ENCODE measurements around the gene WNK3.

WNK3 gene

DNA sequence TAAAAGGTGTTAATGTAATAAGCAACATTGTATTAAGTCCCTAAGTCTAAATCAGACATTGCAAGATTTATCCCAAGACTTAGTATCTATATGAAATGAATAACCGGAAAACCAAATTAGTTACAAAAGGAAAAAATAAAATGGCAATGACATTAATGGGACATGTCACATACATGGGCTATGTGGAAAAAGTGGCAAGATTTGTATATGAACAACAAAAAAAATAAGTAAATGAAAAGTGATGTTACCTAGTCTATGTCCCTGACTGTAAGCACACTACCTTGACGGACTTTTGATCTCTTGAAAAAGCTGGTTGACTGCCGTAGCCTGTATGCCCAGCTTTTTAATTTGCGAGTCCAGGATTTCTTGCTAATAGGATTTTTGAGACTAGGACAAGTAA is 119.3 kb downstream of the WNK3 start:
- DNase-seq (ENCODE audit: low read depth in 2 of 2), result no peak

DNA sequence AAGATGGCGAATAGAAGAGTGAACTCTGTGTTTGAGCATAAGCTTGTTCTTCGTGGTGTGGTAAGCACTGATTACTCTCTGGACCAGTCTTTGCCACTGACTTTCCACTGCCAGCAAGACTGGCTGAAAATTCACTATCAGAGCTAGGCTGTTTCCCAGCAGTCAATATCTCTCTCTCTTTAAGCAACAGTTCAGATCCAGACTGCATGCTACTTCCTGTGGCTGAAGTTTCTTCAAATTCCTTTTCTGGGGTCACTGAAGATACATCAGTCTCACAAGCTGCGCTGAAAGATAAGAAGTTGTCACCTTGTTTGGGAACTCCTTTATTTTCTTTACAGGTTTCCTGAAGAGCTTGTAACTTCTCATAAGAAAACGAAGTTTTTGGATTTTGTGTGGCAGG is 120.8 kb downstream of the WNK3 start:
- no peak for DNase-seq (ENCODE audit: low read depth in 2 of 2)

DNA sequence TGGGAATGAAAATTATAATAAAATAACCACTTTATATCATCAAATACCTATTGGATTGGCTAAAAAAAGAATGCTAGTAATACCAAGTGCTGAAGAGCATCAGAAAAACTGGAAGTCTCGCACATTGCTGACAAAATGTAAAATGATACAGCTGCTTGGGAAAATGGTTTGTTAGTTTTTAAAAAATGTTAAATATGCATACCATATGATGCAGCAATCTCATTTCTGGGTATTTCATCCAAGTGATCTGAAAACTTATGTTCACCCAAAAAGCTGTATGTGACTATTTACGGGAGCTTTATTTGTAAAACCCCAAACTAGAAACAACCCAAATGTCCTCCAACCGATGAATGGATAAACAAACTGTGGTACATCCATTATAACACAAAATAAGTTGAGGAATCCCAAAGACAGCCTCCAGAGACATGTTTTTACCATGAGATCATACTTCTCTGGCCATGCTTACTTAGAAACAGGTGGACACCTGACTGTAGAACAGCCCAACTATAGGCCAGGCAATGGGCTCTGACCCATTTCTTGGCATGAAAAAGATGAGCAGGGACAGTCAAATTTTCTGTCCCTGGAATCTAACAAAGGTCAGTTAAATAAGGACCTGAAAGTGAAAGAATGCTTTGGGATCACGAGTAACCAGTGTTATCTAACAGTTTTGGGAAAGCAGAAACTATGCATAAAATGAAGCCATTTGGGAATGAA is 127.3 kb downstream of the WNK3 start:
- DNase-seq (ENCODE audit: low read depth in 2 of 2), result no peak

DNA sequence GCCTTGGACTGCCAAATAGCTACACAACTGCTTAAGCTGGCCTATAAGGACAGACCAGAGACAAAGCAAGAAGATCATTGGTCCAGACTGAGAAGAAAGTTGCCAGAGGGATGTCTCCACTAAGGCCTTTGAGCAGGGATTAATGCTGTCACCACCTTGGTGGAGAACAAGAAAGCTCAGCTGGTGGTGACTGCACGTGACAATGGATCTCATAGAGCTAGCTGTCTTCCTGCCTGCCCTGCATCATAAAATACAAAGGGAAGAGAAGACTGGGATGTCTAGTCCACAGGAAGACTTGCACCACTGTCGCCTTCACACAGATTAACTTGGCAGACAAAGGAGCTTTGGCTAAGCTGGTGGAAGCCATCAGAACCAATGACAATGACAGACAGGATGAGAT is 134.3 kb downstream of the WNK3 start:
- no peak for DNase-seq (ENCODE audit: low read depth in 2 of 2)

DNA sequence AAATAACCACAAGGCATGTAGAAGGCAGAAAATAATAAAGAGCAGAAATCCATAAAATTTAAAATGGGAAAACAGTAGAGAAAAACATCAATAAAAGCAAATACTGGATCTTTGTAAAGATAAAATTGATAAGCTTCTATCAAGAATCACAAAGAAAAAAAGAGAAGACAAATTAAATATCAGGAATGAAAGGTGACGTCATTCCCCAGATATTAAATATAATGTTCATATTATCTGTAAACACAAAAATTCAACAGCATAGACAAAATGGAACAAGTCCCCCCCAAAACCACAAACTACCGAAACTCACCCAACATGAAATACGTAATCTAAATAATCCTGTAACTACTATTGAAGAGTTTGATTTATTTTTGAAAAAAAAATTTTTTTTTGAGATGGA is 144.2 kb downstream of the WNK3 start:
- no peak for DNase-seq (ENCODE audit: low read depth in 2 of 2)

DNA sequence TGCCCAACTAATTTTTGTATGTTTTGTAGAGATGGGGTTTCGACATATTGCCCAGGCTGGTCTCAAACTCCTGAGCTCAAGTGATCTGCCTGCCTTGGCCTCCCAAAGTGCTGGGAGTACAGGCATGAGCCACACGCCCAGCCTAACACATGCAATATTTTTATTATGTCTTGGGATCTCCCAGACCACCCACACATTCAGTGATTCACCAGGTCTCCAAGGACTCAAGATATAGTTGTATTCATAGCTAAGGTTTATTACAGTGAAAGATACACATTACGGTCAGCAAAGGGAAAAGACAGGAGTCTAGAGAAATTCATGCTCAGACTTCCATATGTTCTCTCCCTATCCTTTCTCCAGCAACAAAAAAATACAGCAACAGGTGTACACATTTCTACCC is 149.3 kb downstream of the WNK3 start:
- no peak for DNase-seq (ENCODE audit: low read depth in 2 of 2)

DNA sequence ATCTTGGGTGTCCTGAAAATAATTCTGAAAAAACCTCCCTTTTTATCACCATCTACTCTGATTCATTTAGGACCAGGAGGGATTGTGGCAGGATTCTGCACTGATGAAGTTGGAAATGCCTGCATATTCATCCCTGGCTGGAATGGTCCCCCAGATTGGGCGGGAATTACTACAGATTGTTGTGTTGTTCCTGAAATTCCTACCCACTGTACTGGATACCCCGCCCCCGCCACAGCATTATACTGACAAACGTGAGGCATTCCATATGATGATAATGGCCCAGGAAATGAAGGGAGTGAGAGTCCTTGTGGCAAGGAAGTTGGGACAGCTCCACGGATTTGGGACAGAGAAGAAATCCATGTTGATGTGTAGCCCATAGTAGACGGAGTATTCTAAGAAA is 159.6 kb downstream of the WNK3 start:
- DNase-seq (ENCODE audit: low read depth in 2 of 2), result no peak

DNA sequence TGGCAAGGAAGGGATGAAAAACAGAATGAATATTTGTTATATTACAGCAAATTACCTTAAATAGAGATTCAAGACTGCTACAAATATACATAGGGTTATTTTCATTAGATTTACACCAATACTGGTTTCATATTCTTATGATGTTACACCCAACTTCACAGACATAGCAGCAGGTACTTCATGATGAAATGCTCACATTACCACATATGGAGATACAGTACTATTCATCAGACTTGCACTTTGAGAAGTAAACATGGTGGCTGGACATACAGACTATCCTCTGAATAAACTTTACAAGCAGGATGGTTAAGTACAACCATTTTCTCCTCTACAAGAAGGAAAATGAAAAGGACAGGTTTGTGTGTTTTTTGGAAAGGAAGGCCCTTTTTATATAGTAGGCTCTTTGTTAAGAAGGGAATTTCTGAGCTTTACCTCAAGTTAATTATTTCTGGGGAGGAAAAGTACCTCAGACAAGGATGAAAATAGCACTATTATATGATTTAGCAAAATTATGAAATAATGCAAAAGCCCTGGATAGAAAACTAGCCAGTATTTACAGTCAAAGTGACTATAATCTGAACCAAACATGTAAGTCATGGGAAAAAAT is 162.8 kb downstream of the WNK3 start:
- DNase-seq (ENCODE audit: low read depth in 2 of 2), result no peak

DNA sequence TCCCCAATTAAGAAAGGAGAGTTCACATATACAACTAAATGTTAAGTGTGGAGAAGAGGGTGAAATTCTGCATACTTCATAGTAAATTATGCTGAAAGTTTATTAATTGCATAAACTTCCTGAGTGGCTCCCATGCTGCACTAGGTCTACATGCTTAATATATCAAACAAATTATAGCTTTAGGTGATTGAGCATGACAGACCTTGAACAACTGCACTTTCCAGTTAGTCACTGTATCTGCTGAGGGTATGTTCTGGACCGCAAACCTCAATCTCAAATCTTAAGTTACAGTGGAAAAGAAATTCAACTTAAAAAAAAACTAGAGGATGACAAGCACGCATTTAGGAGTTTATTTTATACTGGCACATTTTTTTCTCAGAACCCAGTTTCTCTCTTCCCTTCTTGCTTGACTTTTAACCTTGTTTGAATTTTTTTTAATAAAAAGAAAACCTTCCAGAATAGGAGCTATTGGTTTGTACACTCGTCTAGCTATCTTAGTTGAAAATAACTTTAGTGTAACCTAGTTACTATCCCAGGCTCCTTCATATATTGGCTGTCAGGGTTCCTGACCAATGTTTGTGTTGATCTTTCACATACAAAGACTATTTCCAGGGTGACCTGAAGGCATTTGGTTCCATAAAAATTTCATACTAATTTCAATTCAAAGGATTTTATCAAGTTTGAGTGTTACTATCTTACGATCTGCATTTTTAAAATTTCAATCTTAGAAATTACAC is 164.6 kb downstream of the WNK3 start:
- no peak for DNase-seq (ENCODE audit: low read depth in 2 of 2)

DNA sequence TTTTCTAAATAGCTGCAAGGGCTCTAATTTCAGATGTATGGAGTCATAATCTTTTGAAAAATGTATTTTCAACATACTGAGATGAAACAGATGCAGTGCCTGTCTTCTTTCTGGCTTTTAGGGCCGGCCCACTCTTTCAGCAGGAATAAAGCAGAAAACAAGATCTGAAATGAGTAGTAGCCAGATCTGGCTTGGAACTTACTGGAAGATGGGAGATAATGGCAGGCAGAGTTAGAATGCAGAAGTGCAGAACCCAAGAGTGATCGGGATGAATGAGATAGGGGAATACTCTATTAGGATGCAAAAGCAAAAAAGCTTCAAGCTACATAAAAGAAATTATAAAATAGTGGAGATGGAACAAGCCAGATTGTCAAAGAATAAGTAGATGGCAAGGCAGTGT is 173.4 kb downstream of the WNK3 start:
- no peak for DNase-seq (ENCODE audit: low read depth in 2 of 2)

DNA sequence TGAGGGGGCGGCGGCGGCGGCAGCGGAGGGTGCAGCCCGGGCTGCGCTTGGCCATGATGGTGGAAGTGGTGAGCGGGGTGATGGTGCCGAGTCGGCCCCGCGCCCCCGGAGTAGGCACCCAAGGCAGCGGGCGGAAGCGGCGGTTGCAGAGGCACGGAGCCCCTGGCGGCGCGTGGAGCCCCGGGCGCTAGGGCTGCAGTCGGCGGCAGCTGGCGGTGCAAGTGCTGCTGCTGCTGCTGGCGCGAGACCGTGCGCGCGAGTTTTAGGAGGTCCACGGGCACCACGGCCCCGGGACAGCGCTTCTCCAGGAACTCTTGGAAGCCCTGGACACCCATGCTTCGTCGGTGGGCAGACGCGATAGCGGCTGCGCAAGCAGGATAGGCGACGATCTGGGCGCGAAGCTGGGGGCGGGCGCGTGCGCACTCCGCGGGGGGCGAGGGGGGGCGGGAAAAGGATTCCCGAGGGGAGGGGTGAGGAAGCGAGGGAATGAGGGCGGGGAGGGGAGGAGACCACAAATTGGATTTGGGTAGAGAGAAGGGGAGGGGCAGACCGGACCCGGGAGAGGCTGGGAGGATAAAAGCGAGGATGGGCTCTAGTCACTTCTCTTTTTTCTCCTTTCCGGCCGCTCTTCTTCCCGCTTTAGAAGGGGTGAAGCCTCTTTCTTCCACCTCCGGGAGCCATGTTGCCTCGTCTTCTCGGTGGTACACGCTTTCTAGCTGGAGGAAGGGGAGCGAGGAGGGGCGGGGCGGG is 174.8 kb downstream of the WNK3 start, which contains the start of gene FAM120C:
TSS of gene FAM120C (minus strand) at position 391 of the 750 bp plus-strand sequence. CDS start at position 335, 56 bp downstream.
- peak; percentile 7 to 33 for DNase-seq (ENCODE audit: low read depth in 2 of 2)

DNA sequence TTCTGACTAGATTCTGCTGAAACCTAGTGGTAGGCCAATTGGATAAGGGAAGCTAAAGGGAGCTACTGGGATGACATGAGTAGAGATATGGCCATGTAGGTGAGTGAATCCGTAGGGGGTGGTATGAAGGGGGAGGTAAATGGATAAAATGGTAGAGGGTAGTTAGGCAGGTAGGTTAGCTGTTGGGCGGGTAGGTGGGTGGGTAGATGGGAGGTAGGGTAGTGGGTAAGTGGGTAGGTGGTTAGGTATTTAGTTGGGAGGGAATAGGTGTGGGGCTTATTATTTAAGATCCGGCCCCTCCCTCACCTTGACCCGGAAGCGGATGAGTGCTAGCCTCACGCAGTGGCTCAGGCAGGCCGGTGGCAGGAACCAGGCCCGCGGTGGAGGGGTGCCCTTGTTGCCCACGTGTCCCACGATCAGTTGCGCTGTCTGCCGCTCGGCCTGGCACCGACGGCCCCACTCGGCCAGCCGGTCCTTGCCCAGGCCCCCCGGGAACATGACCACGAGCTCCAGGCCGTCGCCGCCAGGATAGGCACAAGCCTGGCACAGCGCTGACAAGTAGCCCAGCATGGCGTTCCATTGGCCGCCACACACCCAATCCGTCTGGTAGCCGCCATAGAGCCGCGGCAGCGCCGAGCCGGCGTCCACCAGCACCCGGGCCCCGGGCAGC is 175.5 kb downstream of the WNK3 start:
- peak; percentile 34 to 38 for DNase-seq (ENCODE audit: low read depth in 2 of 2)

DNA sequence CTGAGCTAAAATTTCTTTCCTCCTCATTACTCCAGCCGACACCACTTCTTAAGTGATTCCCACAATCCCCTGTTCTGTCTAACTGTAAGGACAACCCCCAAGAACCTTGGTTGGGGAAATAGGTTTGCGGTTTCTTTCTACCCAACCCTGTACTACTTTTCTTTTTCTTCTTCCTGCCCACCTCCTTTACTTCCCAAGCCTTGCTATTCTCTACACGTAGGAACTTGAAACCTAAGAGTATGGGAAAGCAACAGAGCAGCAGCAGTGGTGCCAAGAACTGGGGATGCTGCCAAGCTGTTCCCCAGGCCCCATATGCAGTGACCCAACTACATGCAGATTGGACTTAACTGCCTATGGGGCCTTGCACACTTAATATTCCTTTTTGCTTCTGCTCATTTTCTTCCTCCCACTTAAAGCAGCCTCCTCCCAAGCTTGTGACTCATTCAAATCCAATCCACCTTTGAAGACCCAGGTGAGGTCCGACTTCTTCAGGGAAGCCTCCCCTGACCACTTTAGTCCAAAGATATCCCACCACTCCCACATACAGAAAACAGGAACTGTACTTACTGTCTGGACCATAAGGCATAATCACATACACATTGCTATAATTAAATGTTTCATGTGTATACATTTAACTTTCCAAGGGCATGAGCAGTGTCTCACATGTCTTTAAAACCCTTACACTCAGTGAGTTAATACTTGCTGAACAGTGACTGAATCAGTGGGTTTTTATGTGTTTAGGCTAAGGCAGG is 176.5 kb downstream of the WNK3 start:
- DNase-seq (ENCODE audit: low read depth in 2 of 2), result no peak

DNA sequence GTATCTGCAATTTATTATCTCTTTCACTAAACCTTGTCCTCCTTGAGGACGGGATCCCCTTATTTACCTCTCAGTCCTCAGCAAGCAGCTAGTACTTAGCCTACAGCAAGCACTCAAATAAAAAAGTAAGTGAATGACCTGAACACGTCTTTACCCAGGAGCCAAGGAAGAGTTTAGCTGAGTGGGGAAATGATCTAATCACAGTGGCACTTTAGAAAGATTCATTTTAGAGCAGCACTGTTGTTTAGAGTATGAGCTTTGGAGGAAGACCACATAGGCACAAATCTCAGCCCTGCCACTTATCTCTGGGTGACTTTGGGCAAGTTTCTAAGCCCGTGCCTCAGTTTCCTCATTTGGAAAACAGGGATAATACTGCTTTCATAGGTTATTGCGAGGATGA is 177.4 kb downstream of the WNK3 start:
- no peak for DNase-seq (ENCODE audit: low read depth in 2 of 2)

DNA sequence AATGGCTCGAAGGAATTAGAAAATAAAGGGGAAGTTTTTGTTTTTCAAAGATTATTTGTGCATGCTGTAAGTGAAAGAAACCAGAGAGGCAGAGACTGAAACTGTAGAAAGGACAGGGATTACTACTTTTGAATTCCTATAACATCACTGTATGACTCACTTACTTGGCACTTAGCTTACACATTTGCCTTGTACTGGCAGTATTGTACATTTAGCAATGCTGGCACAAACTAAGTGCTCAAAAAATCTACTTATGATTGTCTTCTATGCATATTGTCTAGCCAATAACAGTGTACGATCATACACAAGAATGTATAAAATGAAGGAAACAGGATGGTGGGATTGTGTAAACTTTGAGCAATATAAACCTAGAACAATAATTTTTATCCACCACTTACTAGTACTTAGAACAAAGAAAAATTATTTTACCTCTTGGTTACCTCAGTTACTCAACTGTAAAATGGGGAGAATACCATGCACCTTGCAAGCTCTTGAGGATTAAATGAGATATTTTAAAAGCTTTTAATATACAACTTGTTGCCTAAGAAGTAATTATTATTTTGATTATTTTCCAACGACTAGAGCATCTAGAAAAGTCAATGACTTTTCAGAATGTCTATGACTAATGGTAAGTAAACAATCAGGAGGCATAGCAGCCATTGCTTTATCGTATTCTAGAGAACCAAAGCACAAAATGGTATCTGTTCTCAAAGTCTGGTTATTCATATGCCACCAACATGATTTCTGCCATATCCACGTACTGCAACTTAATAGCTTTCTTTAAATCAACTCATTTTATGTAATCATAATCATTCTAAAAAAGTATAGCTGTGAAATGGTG is 179.5 kb downstream of the WNK3 start:
- no peak for DNase-seq (ENCODE audit: low read depth in 2 of 2)

DNA sequence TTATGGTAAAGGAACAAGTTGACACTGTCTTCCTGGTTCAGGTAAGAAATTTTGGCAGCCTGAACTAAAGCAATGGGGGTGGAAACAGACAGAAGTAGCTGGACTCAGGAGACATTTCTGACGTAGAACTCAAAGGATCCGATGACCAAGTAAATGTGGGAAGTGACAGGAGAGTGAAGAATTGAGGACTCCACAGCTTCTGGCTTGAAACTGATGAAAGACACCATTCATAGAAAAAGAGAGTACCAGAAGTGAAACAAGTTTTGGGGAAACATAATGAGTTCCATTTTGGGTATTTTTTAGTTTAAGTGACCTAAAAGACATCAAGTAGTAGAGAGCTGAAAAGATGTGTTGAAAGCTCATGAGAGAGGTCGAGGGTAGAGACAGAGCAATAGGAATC is 180.5 kb downstream of the WNK3 start:
- no peak for DNase-seq (ENCODE audit: low read depth in 2 of 2)

DNA sequence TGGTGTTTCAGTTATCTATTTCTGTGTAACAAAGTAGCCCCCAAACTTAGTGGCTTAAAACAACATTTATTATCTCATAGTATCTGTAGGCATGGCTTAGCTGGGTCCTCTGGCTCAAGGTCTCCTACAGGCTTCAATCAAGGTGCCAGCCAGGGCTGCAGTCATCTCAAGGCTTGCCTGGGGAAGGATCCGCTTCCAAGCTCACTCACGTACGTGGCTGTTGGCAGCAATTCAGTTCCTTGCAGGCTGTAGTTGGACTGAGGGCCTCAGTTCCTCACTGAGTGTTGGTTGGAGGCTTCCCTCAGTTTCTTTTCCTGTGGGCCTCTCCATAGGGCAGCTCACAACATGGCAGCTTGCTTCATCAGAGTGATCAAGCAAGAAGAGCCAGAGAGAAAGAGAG is 184.1 kb downstream of the WNK3 start:
- DNase-seq (ENCODE audit: low read depth in 2 of 2), result no peak

DNA sequence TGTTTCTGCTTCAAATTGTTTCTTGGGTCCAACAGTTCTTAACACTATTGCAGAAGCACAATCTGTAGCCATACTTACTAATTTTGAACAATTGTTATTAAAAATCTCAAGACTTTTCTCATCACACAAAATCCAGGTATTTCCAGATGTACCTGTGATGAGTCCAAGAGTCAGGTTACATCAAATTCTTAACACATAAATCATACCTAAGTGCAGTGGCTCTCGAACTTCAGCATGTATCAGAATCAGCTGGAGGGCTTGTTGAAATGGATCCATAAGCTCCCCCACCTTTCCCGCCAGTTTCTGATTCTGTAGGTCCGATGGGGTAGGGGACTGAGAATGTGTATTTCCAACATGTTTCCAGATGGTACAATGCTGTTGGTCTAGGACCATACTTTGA is 185.4 kb downstream of the WNK3 start:
- no peak for DNase-seq (ENCODE audit: low read depth in 2 of 2)

DNA sequence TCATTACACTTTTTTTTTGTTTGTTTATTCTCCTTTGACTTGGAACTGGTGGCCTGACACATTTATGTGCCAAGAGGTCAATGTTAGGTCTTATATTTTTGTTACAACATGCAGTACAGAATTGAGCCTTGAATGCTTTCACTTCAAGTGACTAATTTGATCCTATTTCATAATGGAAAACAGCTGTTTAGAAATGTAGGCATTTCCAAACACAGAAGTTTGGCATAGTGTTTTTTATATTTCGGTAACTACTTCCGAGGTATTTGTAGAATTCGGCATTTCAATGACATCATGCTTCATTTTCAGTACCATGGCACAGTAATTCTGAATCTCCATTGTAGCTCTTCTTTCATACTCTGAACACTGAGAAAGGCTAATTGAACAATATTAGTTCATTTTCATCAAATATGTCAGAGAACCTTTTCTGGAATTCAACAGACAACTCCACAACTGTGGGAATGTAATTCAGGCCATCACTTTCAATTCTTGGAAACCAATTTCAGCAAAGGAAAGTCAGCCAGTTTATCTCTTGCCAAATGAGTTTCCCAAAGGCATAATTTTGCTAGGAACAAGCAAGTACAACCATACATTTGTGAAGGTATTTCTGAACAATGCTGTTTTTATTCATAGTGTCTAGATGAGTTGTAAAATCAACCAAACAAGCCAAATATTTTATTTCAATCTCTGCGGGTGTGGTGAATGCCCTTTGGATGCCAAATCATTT is 186.2 kb downstream of the WNK3 start:
- no peak for DNase-seq (ENCODE audit: low read depth in 2 of 2)

Data from stimulated activated CD8-positive, alpha-beta memory T cell treated with anti-CD3 and anti-CD28 coated beads, Interleukin-2, amount 100 ng/mL, for 1 hour (primary cell).